ENCODE measurements around the gene RTP5. TPM values are rescaled to one million over a fixed set of nuclear protein-coding genes. Genes with fewer than 3 reads are reported as not detected.

RTP5 gene
- total RNA-seq, 1 experiment from 2014 or later: not detected

DNA sequence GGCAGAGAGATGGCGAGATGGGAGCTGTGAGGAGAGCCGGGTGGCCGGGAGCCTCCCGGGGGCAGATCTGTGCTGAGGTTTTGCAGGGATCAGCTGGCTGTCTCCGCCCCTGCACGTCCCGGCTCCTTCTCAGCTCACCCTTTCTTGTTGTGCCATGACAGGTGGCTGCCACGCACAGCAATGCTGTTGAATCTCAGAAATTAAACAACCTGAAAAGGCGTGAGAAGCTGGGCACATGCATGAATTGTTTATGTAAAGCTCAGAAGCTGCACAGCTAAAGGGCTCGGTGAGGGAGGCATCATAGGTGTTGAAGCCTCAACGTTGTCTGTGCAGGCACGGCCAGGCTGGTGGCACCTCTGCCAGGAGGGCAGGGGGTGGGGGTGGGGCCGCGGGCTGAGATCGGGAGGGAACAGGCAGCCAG lies 858 bp upstream of the RTP5 start:
- H3K14ac ChIP-seq (ENCODE audit: insufficient read depth, low read length): no peak overlapping the region
- no peak overlapping the region for H4K91ac ChIP-seq (ENCODE audit: insufficient read length, low read depth, low read length)
- H3K27me3 ChIP-seq (ENCODE audit: insufficient read depth, low read length): no peaks in the 10 kb centered on the region; the same call in 1 of the 2 replicates
- no peak overlapping the region for H4K5ac ChIP-seq (ENCODE audit: insufficient read length, low read depth, low read length)
- Mint-ChIP-seq H3K27me3 (ENCODE audit: low read depth) (peaks cover 17% of the 10 kb centered on the region), H3K36me3 (ENCODE audit: insufficient read depth in 1 of 3, low read depth in 3 of 3) (peaks cover 0 to 6% (median 0%) of the 10 kb centered on the region in 3 experiments; a peak in 3 of 7 replicates), H3K4me3 (no peak overlapping the region), H3K27ac (no peak overlapping the region), H3K9me3 (peaks cover 16 to 23% of the 10 kb centered on the region in 2 experiments), H3K4me1 (peaks cover 0 to 21% of the 10 kb centered on the region in 2 experiments; a peak in 2 of 4 replicates)
- H3K4ac ChIP-seq (ENCODE audit: low read depth, low read length): no peak overlapping the region
- no peak overlapping the region for H3K4me2 ChIP-seq (ENCODE audit: insufficient read depth, insufficient read length, low read length)
- H3K23me2 ChIP-seq (ENCODE audit: insufficient read length, low read depth, low read length, poor library complexity, severe bottlenecking): no peaks in the 10 kb centered on the region
- H4K8ac ChIP-seq (replicated peaks; ENCODE audit: insufficient read length, low read depth, low read length): no peak overlapping the region
- no peak overlapping the region for H2BK5ac ChIP-seq (ENCODE audit: insufficient read length, low read length)
- no peaks in the 10 kb centered on the region for H3K79me1 ChIP-seq (ENCODE audit: insufficient read depth, low read depth, low read length, poor library complexity, severe bottlenecking)
- H3K23ac ChIP-seq (ENCODE audit: insufficient read length, low read depth, low read length): no peak overlapping the region
- no peaks in the 10 kb centered on the region for H3K4me1 ChIP-seq (ENCODE audit: insufficient read depth, low read length)
- peaks cover 8% of the 10 kb centered on the region for H4K20me1 ChIP-seq (ENCODE audit: control insufficient read depth, insufficient read depth, insufficient read length)
- DNase-seq: no peak
- no peak overlapping the region for H2AFZ ChIP-seq (ENCODE audit: low read length)
- H2BK120ac ChIP-seq (ENCODE audit: low read depth, low read length, poor library complexity, severe bottlenecking): no peak overlapping the region
- H3K27ac ChIP-seq (ENCODE audit: insufficient read length, low read depth, low read length): no peak overlapping the region
- H2BK20ac ChIP-seq (ENCODE audit: low read depth, low read length, poor library complexity, severe bottlenecking): no peak overlapping the region
- H3K9ac ChIP-seq (ENCODE audit: extremely low read depth, insufficient read length, low read length): no peak overlapping the region
- TF ChIP-seq, protein P1, sequence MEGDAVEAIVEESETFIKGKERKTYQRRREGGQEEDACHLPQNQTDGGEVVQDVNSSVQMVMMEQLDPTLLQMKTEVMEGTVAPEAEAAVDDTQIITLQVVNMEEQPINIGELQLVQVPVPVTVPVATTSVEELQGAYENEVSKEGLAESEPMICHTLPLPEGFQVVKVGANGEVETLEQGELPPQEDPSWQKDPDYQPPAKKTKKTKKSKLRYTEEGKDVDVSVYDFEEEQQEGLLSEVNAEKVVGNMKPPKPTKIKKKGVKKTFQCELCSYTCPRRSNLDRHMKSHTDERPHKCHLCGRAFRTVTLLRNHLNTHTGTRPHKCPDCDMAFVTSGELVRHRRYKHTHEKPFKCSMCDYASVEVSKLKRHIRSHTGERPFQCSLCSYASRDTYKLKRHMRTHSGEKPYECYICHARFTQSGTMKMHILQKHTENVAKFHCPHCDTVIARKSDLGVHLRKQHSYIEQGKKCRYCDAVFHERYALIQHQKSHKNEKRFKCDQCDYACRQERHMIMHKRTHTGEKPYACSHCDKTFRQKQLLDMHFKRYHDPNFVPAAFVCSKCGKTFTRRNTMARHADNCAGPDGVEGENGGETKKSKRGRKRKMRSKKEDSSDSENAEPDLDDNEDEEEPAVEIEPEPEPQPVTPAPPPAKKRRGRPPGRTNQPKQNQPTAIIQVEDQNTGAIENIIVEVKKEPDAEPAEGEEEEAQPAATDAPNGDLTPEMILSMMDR (conservative IDR thresholded peaks at IDR 0.05): no peak
- no peak overlapping the region for H3K56ac ChIP-seq (ENCODE audit: insufficient read length, low read depth, low read length)
- H3K18ac ChIP-seq (ENCODE audit: insufficient read length, low read depth, low read length): no peak overlapping the region
- no peaks in the 10 kb centered on the region for H3K9me3 ChIP-seq (ENCODE audit: control insufficient read depth, low read depth, low read length)
- H3K79me2 ChIP-seq (ENCODE audit: insufficient read depth, low read length): no peaks in the 10 kb centered on the region
- WGBS (ENCODE audit: extremely low coverage, insufficient read length, low lambda C conversion rate): no CpG with 5 or more reads among the region's 15 CpGs
- no peak overlapping the region for H2AK5ac ChIP-seq (ENCODE audit: insufficient read length, low read length)
- no peak overlapping the region for H2BK15ac ChIP-seq (ENCODE audit: low read depth, low read length)
- H2BK12ac ChIP-seq (ENCODE audit: insufficient read length, low read depth, low read length): no peak overlapping the region
- H3T11ph ChIP-seq (ENCODE audit: low read length): no peak overlapping the region

All from H9 (cell line).